OCI-LY3 (cell line): Measurements from ENCODE around the gene COP1.
"Not testable (repeated sequence)": the region's sequence is repeated elsewhere in the genome, so short reads cannot be mapped to it uniquely, and the experiment has no call there.

ENCODE experiments used
- CTCF ChIP-seq: fragments of 200-600, 300-600 bp; sonication (generic); IDR thresholded peaks from 2 replicates; pipeline ENCODE4 v1.5.1; 2014; ENCODE audit warnings: antibody characterized with exemption, low read length, low read depth
- EZH2phosphoT487 ChIP-seq: fragments of 200-600 bp; shearing (Covaris generic); IDR thresholded peaks from 2 replicates; pipeline ENCODE4 v1.6.1; 2018; ENCODE audit warnings: antibody characterized with exemption, mixed run types, low read depth

DNA sequence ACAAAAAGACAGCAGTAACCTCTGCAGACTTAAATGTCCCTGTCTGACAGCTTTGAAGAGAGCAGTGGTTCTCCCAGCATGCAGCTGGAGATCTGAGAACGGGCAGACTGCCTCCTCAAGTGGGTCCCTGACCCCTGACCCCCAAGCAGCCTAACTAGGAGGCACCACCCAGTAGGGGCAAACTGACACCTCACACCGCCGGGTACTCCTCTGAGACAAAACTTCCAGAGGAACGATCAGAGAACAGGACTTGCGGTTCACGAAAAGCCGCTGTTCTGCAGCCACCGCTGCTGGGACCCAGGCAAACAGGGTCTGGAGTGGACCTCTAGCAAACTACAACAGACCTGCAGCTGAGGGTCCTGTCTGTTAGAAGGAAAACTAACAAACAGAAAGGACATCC is 214.3 kb downstream of the COP1 start:
- not testable (repeated sequence) for TF ChIP-seq CTCF, EZH2phosphoT487
